ENCODE measurements around the gene ACAA1.
"Not testable (repeated sequence)": the region's sequence is repeated elsewhere in the genome, so short reads cannot be mapped to it uniquely, and the experiment has no call there.

The ACAA1 gene

GRCh38 chr3:38099518-38099917 is 37.4 kb downstream of the ACAA1 start:
- DNase-seq: no peak

GRCh38 chr3:38098376-38098723 is 38.6 kb downstream of the ACAA1 start:
- DNase-seq: no peak

- no peak for DNase-seq
Measured at GRCh38 chr3:38097446-38098375, 39.2 kb downstream of the ACAA1 start.

- no peak for DNase-seq
Measured at GRCh38 chr3:38095669-38096483, 41.1 kb downstream of the ACAA1 start.

GRCh38 chr3:38094999-38095398 is 41.9 kb downstream of the ACAA1 start:
- DNase-seq: no peak

GRCh38 chr3:38090453-38090852 is 46.5 kb downstream of the ACAA1 start:
- DNase-seq: no peak

- no peak for DNase-seq
Measured at GRCh38 chr3:38089163-38089562, 47.8 kb downstream of the ACAA1 start.

- no peak for DNase-seq
Measured at GRCh38 chr3:38088126-38089078, 48.5 kb downstream of the ACAA1 start.

GRCh38 chr3:38087278-38087677 is 49.6 kb downstream of the ACAA1 start:
- DNase-seq: not testable (repeated sequence)

- DNase-seq: no peak
Measured at GRCh38 chr3:38086496-38086895, 50.4 kb downstream of the ACAA1 start.

GRCh38 chr3:38085943-38086324 is 51.0 kb downstream of the ACAA1 start:
- no peak for DNase-seq

GRCh38 chr3:38085311-38085942 is 51.5 kb downstream of the ACAA1 start:
- DNase-seq: no peak

GRCh38 chr3:38084334-38085310 is 52.3 kb downstream of the ACAA1 start:
- DNase-seq: no peak

GRCh38 chr3:38083871-38084333 is 53.0 kb downstream of the ACAA1 start:
- no peak for DNase-seq

- not testable (repeated sequence) for DNase-seq
Measured at GRCh38 chr3:38083254-38083653, 53.7 kb downstream of the ACAA1 start.

- not testable (repeated sequence) for DNase-seq
Measured at GRCh38 chr3:38082296-38082695, 54.6 kb downstream of the ACAA1 start.

GRCh38 chr3:38077073-38077472 is 59.9 kb downstream of the ACAA1 start:
- DNase-seq: not testable (repeated sequence)
